Stimulated activated CD8-positive, alpha-beta memory T cell treated with anti-CD3 and anti-CD28 coated beads, Interleukin-12 subunit alpha, Interleukin-12 subunit beta, amount 100 ng/mL, for 24 hours (primary cell): ENCODE measurements around the gene TUBB8B.
"Not testable (repeated sequence)": the region's sequence is repeated elsewhere in the genome, so short reads cannot be mapped to it uniquely, and the experiment has no call there.

Experiments
- DNase-seq: peaks from one replicate; pipeline ENCODE4 v3.0.0-alpha.2; 2020; ENCODE audit errors: extremely low read depth

The TUBB8B gene

GRCh38 chr18:49176-49665 lies at the start of gene TUBB8B:
TUBB8B (minus strand) TSS chr18:49615; CDS start chr18:49557, 58 bp downstream.
- DNase-seq = not testable (repeated sequence)

DNA sequence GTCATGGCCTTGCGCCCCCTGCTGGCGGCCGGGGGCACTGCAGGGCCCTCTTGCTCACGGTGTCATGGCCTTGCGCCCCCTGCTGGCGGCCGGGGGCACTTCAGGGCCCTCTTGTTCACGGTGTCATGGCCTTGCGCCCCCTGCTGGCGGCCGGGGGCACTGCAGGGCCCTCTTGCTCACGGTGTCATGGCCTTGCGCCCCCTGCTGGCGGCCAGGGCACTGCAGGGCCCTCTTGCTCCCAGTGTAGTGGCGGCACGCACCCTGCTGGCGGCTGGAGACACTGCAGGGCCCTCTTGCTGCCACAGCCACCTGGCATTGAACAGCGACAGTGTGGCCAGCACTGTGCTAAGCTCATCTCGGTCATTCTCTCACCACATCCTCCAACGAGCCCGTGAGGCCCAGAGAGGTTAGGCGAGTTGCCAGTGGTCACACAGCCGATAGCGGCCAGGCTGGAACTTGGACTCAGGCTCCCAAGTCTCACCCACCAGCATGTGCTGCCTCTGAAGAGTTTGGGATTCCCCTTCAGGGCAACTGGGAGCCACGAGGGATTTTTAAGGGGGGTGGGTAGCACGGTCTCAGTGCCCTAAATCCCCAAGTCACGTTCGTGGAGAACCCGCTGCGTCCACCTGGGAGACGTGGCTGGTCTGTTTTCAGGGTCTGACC lies 48.0 kb upstream of the TUBB8B start:
- DNase-seq = not testable (repeated sequence)

GRCh38 chr18:96767-97131 lies 47.3 kb upstream of the TUBB8B start:
- not testable (repeated sequence) for DNase-seq

- not testable (repeated sequence) for DNase-seq
Observed at GRCh38 chr18:96101-96766, 46.8 kb upstream of the TUBB8B start.

DNA sequence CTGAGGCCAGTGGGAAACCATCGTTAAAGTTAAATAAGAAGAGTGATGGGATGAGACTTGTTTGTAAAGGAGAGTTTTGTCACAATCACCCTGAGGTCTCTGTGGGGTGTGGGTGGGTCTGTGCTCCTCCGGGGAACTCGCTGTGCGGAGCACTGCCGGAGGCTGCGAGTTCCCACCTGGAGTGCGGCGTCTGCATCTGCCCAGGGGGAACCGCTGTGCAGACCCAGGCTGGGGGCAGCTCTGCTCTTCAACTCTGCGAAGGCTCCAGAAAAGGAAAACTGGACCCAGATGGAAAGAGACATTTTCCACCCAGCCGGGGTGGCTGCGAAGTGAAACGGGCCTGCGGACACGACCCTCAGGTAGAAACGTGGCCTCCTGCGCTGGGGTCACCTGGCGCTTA lies 46.2 kb upstream of the TUBB8B start:
- not testable (repeated sequence) for DNase-seq

GRCh38 chr18:93897-94408 lies 44.5 kb upstream of the TUBB8B start:
- not testable (repeated sequence) for DNase-seq

GRCh38 chr18:91561-91960 lies 42.1 kb upstream of the TUBB8B start:
- not testable (repeated sequence) for DNase-seq

DNA sequence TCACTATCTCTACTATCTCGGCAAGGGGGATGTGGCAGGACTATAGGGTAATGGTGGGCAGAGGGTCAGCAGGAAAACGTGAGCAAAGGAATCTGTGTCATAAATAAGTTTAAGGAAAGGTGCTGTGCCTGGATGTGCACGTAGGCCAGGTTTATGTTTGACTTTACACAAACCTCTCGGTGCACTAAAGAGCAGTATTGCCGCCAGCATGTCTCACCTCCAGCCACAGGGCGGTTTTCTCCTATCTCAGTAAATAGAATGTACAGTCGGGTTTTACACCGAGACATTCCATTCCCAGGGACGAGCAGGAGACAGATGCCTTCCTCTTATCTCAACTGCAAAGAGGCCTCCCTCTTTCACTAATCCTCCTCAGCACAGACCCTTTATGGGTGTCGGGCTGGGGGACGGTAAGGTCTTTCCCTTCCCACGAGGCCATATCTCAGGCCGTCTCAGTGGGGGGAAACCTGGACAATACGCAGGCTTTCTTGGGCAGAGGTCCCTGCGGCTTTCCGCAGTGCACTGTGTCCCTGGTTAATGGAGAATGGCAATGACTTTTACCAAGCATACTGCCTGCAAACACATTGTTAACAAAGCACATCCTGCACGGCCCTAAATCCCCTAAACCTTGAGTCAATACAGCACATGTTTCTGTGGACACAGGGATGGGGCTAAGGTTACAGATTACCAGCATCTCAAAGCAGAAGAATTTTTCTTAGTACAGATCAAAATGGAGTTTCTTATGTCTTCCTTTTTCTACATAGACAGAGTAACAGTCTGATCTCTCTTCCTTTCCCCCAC lies 41.2 kb upstream of the TUBB8B start:
- not testable (repeated sequence) for DNase-seq

DNA sequence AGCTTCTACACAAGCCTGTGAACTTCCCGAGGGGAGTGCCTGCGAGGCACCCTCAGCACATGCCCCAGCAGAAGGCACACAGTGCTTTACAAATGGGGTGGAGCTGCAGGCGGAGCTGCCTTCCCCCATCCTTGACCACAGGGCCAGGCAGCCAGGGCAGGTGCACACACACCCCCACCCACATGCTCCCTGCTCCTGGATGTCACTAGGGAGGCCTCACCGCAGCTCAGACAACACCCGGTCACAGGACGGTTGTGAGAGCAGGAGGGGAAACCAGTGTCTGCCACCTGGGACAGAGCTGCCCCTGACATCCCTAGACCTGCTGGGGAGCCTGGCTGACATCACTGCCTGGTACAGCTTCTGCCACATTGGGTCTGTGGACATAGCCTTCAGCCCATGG lies 39.7 kb upstream of the TUBB8B start:
- DNase-seq = not testable (repeated sequence)

- not testable (repeated sequence) for DNase-seq
Observed at GRCh38 chr18:84801-85200, 35.4 kb upstream of the TUBB8B start.

- not testable (repeated sequence) for DNase-seq
Observed at GRCh38 chr18:82626-83209, 33.3 kb upstream of the TUBB8B start.

GRCh38 chr18:80881-81280 lies 31.5 kb upstream of the TUBB8B start:
- not testable (repeated sequence) for DNase-seq

DNA sequence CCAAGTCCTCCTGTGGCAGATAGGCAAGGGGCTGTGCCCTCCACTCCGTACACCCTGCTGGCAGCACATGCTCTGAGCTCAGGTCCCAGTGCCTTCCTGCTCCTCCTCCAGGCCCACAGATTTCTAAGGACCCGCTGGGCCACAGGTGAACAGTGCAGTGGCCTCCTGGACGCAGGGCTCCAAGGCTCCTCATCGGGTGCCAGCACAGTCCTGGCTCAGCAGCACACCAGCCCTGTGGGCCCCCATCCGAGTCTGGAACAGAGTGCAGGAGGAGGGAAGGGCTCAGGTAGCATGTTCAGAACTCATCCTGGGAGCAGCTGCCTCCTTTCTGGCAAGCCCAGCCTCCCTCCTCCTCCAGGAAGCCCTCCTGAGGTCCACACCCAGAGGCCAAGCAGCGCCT lies 30.8 kb upstream of the TUBB8B start:
- DNase-seq = not testable (repeated sequence)

DNA sequence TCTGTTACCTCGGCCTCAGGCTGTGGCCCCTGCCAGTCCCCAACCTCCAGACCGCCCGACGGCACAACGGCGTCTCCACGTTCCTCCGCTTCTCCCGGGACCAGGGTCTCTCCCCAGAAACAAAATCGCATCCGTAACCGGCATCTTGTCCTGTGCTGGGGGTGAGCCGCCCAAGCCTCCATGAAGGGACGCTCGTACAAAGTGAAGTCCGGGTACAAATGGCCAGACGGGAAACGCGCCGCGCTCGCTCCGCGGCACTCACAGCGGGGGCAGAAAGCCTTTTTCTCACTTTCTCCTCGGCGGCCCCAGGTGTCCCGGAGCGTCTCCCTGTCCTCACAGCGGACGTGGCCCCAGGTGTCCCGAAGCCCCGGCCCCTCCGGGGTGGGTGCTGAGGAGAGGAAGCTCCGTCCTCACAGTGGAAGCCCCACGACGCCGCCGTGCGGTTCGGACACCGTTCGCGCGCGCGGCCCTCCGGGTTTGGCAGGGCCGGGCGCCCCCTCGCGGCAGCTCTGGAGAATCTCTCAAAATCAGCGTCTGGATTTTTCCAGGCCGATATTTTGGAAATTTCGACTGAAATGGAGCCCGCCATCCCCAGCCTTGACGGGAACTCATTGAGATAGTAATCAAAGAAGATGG lies 26.2 kb upstream of the TUBB8B start:
- not testable (repeated sequence) for DNase-seq

DNA sequence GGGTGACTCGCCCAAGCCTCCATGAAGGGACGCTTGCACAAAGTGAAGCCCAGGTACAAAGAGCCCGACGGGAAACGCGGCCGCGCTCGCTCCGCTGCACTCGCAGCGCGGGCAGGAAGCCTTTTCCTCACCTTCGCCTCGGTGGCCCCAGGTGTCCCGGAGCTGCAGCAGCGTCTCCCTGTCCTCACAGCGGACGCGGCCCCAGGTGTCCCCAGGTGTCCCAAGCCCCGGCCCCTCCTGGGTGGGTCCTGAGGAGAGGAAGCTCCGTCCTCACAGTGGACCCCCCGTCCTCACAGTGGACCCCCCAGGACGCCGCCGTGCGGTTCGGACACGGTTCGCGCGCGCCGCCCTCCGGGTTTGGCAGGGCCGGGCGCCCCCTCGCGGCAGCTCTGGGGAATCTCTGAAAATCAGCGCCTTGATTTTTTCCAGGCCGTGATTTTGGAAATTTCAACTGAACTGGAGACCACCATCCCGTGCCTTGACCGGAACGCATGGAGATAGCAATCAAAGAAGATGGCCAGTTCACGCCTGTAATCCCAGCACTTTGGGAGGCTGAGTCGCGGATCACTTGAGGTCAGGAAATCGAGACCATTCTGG lies 23.9 kb upstream of the TUBB8B start:
- DNase-seq = not testable (repeated sequence)

GRCh38 chr18:67701-68100 lies 18.3 kb upstream of the TUBB8B start:
- DNase-seq = not testable (repeated sequence)

DNA sequence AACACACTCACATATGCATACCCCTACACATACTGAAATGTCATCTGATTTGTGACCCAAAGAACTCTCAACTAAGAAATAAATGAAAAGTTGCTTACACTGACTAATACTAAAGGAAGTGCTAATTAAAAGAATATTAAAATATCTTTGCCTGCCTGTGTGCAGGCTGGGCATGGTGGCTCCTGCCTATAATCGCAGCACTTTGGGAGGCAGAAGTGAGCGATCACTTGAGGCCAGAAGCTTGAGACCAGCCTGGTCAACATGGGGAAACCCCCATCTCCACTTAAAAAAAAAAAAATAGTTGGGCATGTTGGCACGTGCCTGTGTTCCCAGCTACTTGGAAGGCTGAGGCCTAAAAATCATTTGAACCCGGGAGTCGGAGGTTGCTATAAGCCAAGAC lies 14.9 kb upstream of the TUBB8B start:
- DNase-seq = not testable (repeated sequence)

DNA sequence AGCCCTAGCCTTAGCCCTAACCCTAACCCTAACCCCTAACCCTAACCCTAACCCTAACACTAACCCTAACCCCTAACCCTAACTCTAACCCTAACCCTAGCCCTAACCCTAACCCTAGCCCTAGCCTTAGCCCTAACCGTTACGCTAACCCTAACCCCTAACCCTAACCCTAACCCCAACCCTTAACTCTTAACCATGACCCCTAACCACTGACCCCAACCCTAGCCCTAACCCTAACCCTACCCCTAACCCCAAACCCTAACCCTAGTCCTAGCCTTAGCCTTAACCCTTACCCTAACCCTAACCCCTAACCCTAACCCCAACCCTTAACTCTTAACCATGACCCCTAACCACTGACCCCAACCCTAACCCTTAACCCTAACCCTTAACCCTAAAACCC lies 14.2 kb upstream of the TUBB8B start:
- not testable (repeated sequence) for DNase-seq

- DNase-seq = not testable (repeated sequence)
Observed at GRCh38 chr18:54388-54787, 5.0 kb upstream of the TUBB8B start.

DNA sequence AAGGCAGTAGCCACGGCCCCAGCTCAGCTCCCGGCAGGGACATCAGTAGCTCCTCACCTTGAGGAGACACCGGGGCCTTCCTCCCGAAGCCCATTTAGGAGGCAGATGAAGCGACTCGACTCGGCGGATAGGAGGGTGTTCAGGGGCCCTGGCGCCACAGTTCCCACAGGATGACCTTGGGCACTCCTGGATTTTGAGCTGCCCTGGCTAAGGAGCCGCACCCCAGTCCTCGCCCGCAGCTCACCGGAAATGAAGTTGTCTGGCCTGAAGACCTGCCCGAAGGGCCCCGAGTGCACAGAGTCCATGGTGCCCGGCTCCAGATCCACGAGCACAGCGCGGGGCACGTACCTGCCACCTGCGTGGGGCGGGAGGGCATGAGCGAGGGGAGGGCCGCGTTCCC lies 719 bp downstream of the TUBB8B start:
- DNase-seq = not testable (repeated sequence)

GRCh38 chr18:13177-13576 lies 36.2 kb downstream of the TUBB8B start:
- DNase-seq = not testable (repeated sequence)
